ENCODE data around the gene DNASE1.
"Not testable (repeated sequence)": the region's sequence is repeated elsewhere in the genome, so short reads cannot be mapped to it uniquely, and the experiment has no call there.

Gene DNASE1

GRCh38 chr16:3654249-3654991 is at the start of gene DNASE1:
Gene DNASE1 (plus strand): TSS chr16:3654691. CDS start chr16:3655374, 683 bp downstream.
- Mint-ChIP-seq H3K27ac (peak within 1 kb of the TSS in 1 of 3 experiments; percentile 93), H3K4me1 (no peaks in the 10 kb centered on the region), H3K4me3 (peak within 1 kb of the TSS in 1 of 3 experiments; percentile 37), H3K9me3 (no peaks in the 10 kb centered on the region), H3K36me3 (ENCODE audit: low read depth) (peaks cover 45% of the 10 kb centered on the region), H3K27me3 (ENCODE audit: low read depth) (no peaks in the 10 kb centered on the region)
- peak; percentile 42 to 69 (median 53) for TF ChIP-seq CTCF (IDR thresholded peaks at IDR 0.05; ENCODE audit: unreplicated experiment in 3 of 3)

GRCh38 chr16:3606441-3606840 is 48.0 kb upstream of the DNASE1 start:
- H3K4me1 Mint-ChIP-seq, result peaks cover 12% of the 10 kb centered on the region
- H3K27ac Mint-ChIP-seq, result no peak overlapping the region
- peaks cover 48% of the 10 kb centered on the region for H3K36me3 Mint-ChIP-seq (ENCODE audit: low read depth)
- no peak for TF ChIP-seq CTCF (IDR thresholded peaks at IDR 0.05; ENCODE audit: unreplicated experiment in 3 of 3)
- H3K4me3 Mint-ChIP-seq, result peak overlapping the region in 1 of 3 experiments; percentile 48
- H3K27me3 Mint-ChIP-seq (ENCODE audit: low read depth), result no peaks in the 10 kb centered on the region
- H3K9me3 Mint-ChIP-seq, result no peaks in the 10 kb centered on the region

- Mint-ChIP-seq H3K4me1 (peaks cover 20% of the 10 kb centered on the region), H3K9me3 (no peaks in the 10 kb centered on the region), H3K27me3 (ENCODE audit: low read depth) (no peaks in the 10 kb centered on the region), H3K36me3 (ENCODE audit: low read depth) (peaks cover 41% of the 10 kb centered on the region), H3K27ac (no peak overlapping the region), H3K4me3 (peak overlapping the region in 2 of 3 experiments; percentile 13 to 37)
- no peak for TF ChIP-seq CTCF (IDR thresholded peaks at IDR 0.05; ENCODE audit: unreplicated experiment in 3 of 3)
Observed at GRCh38 chr16:3607161-3607560, 47.3 kb upstream of the DNASE1 start.

- H3K27ac Mint-ChIP-seq, result no peak overlapping the region
- peaks cover 36% of the 10 kb centered on the region for H3K36me3 Mint-ChIP-seq (ENCODE audit: low read depth)
- no peaks in the 10 kb centered on the region for H3K27me3 Mint-ChIP-seq (ENCODE audit: low read depth)
- no peak for TF ChIP-seq CTCF (IDR thresholded peaks at IDR 0.05; ENCODE audit: unreplicated experiment in 3 of 3)
- H3K4me1 Mint-ChIP-seq, result peaks cover 23% of the 10 kb centered on the region
- H3K4me3 Mint-ChIP-seq, result peak overlapping the region in 1 of 3 experiments; percentile 37
- no peaks in the 10 kb centered on the region for H3K9me3 Mint-ChIP-seq
Observed at GRCh38 chr16:3607634-3608033, 46.9 kb upstream of the DNASE1 start.

- H3K4me1 Mint-ChIP-seq, result peaks cover 27% of the 10 kb centered on the region
- H3K36me3 Mint-ChIP-seq (ENCODE audit: low read depth), result peaks cover 32% of the 10 kb centered on the region
- no peaks in the 10 kb centered on the region for H3K9me3 Mint-ChIP-seq
- H3K27me3 Mint-ChIP-seq (ENCODE audit: low read depth), result no peaks in the 10 kb centered on the region
- H3K4me3 Mint-ChIP-seq, result no peak overlapping the region
- TF ChIP-seq CTCF (IDR thresholded peaks at IDR 0.05; ENCODE audit: unreplicated experiment in 3 of 3), result no peak
- no peak overlapping the region for H3K27ac Mint-ChIP-seq
Observed at GRCh38 chr16:3608069-3608468, 46.4 kb upstream of the DNASE1 start.

GRCh38 chr16:3608976-3609375 is 45.5 kb upstream of the DNASE1 start:
- H3K36me3 Mint-ChIP-seq (ENCODE audit: low read depth), result peaks cover 30% of the 10 kb centered on the region
- H3K4me3 Mint-ChIP-seq, result peak overlapping the region; percentile 24 to 47 (median 46)
- not testable (repeated sequence) for H3K27ac Mint-ChIP-seq; H3K9me3 Mint-ChIP-seq; H3K27me3 Mint-ChIP-seq (ENCODE audit: low read depth)
- H3K4me1 Mint-ChIP-seq, result peaks cover 32% of the 10 kb centered on the region
